SK-N-MC (cell line): Measurements from ENCODE around the gene COL6A2.

Experiments
- EZH2 ChIP-seq: fragments of 200-600 bp; sonication (generic); IDR thresholded peaks from one replicate; pipeline ENCODE4 v1.6.1; 2017; ENCODE audit warnings: antibody characterized with exemption
- POLR2AphosphoS5 ChIP-seq: IDR thresholded peaks from 2 replicates; pipeline ENCODE4 v1.6.1; 2012; ENCODE audit warnings: mild to moderate bottlenecking, low read depth, low read length, borderline replicate concordance

DNA sequence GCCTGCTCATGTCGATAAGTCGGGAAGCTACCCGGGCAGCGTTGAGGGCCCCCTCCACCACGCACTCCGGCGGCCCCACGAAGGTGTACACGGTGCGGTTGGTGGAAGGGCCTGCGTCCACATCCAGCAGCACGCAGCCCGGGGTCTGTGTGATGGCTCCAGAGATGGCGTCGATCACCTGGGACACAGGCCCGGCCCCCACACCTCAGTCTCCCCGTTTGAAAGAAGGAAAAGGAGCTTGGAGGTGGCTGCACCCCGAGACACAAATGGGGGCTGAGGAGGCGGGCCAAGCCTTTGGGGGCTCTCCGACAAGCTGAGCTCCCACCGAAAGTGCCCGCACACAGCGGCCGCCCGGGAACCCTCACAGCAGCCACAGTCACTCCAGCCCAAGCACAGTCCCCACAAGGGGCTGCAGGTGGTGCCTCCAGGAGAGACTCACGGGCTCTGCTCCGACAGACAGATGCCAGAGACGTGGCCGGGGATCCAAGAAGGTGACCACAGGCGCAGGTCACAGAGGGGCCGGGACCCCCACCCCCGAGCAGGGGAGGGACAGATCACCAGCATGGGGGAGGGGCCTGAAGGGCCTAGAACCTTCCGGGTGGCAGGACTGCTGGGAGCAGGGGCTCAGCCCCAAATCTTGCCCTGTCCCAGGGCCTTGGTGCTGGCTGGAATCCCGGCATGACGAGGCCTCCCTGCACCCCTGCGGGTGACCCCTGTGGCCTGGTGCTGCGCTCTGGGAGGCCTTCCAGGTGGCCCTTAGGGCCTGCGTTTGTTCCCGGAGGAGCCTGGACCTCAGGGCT is 56.4 kb downstream of the COL6A2 start:
- TF ChIP-seq EZH2 (no peak), POLR2AphosphoS5 (no peak)
